ENCODE data around the gene MAP2K5.

The MAP2K5 gene

GRCh38 chr15:67831363-67831762, 288.9 kb downstream of the MAP2K5 start:
- H3K27ac ChIP-seq = peak overlapping the region; percentile 19; the same call in 1 of the 2 replicates
- TF ChIP-seq, protein P1, sequence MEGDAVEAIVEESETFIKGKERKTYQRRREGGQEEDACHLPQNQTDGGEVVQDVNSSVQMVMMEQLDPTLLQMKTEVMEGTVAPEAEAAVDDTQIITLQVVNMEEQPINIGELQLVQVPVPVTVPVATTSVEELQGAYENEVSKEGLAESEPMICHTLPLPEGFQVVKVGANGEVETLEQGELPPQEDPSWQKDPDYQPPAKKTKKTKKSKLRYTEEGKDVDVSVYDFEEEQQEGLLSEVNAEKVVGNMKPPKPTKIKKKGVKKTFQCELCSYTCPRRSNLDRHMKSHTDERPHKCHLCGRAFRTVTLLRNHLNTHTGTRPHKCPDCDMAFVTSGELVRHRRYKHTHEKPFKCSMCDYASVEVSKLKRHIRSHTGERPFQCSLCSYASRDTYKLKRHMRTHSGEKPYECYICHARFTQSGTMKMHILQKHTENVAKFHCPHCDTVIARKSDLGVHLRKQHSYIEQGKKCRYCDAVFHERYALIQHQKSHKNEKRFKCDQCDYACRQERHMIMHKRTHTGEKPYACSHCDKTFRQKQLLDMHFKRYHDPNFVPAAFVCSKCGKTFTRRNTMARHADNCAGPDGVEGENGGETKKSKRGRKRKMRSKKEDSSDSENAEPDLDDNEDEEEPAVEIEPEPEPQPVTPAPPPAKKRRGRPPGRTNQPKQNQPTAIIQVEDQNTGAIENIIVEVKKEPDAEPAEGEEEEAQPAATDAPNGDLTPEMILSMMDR (conservative IDR thresholded peaks at IDR 0.05) = no peak

- H3K27ac ChIP-seq = peak overlapping the region; percentile 19; the same call in 1 of the 2 replicates
- TF ChIP-seq, protein P1 (conservative IDR thresholded peaks at IDR 0.05) = peak; percentile 79
Measured at GRCh38 chr15:67832031-67832551, 289.6 kb downstream of the MAP2K5 start.

DNA sequence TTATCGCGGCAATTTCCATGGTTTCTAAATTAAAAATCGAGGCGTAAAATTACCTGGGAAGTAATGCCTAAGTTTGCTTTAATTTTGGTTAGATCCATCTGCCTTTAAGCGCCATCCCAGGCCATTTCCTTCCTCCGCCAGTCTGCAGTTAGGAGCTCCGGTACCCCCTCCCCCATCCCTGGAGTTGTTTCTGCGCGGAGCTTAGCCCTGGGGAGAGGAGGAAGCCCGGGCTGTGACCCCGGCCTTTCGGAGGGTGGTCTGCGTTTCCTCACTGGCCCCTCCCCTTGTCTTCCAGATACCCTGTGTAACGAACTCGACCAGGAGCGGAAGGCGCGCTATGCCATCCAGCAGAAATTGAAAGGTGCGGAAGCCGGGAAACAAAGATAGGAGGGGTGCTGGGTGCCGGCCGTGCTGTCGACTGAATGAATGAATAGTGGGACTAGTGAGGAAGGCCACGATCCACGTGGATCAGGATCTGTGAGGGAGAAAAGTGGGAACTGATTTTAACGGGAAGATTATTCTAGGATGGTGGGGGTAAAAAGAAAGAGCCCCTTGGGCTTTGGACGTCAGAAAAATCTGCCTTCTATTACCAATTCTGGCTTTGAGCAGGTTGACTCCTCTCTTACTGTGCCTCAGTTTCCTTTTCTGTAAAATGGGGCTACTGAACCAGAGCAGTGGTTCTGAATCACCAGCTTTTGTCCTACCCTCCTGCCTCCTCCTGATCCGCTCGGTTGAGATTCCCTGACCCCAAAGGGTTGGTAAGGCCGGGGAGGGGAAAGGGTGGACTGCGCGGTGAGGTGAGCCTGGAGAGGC, 290.6 kb downstream of the MAP2K5 start:
- H3K27ac ChIP-seq = peak overlapping the region; percentile 33; the same call in 1 of the 2 replicates
- TF ChIP-seq, protein P1 (conservative IDR thresholded peaks at IDR 0.05) = no peak

DNA sequence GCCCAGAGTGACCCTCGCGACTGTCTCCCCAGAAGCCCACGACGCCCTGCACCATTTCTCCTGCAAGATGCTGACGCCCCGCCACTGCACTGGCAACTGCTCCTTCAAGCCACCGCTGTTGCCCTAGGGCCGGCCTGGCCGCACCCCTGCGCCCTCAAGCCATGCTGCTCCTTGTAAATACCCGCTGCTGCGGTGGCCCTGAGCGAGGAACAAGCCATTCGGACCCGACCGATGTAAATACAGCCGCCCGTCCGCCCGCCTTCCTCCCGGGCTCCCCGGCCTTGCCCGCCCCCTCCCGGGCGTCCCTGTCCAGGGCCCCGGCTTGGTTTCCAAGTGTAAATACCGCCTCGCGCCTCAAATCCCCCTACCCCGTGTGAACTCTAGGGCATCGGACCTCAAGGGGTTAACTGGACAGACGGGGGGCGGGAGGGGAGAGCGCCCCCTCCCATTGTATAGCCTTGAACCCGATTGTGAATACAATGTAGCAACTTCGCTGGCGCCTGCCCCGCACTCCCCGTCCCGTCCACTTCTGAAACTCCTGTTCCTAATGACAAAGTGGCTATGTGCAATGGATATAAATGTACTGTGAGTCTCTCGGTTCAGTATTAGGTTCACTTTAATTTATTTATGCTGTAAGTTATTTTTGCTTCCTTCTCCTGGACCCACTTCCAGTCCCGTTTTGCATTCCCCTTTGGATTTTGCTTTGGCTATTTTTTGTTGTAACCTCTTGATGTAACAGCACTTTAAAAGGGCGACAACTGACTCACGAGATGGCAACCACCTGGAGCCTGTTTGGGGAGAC, 291.4 kb downstream of the MAP2K5 start:
- TF ChIP-seq, protein P1 (conservative IDR thresholded peaks at IDR 0.05) = peak; percentile 84
- peak overlapping the region; percentile 33; the same call in 1 of the 2 replicates for H3K27ac ChIP-seq

DNA sequence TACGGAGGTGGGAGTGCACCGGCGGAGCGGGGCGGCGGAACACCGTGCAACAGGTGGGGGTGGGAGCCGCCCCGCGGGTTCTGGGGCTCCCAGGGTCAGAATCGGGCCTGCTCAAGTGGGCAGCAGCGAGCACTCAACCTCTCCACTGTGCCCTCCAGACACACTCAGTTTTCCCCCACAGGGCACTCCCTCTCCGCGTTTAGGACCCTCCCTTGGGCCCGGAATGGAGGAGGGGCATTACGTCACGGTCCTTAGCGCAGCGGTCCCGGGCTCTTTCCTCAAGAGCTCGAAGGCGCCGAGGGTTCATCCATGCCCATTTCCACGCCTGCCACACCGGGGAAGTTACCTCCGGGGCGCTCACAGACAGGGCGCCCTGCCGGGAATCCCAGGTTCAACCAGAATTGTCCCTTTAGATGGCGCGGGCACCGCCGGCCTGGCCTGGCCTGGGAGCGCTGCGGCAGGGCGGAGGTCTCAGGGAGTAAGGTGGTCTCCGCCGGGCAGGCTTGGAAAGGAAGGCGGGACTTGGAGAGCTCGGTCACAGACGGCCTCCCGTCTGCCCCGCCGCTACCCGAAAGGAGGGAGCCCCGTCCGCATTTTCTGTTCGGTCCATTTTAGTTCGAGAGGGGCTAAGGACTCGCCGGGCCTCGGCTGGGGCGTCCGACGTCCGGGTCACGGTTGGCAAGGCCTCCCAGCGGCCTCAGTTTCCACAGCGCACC, 292.2 kb downstream of the MAP2K5 start:
- H3K27ac ChIP-seq = no peak overlapping the region
- TF ChIP-seq, protein P1 (conservative IDR thresholded peaks at IDR 0.05) = no peak

DNA sequence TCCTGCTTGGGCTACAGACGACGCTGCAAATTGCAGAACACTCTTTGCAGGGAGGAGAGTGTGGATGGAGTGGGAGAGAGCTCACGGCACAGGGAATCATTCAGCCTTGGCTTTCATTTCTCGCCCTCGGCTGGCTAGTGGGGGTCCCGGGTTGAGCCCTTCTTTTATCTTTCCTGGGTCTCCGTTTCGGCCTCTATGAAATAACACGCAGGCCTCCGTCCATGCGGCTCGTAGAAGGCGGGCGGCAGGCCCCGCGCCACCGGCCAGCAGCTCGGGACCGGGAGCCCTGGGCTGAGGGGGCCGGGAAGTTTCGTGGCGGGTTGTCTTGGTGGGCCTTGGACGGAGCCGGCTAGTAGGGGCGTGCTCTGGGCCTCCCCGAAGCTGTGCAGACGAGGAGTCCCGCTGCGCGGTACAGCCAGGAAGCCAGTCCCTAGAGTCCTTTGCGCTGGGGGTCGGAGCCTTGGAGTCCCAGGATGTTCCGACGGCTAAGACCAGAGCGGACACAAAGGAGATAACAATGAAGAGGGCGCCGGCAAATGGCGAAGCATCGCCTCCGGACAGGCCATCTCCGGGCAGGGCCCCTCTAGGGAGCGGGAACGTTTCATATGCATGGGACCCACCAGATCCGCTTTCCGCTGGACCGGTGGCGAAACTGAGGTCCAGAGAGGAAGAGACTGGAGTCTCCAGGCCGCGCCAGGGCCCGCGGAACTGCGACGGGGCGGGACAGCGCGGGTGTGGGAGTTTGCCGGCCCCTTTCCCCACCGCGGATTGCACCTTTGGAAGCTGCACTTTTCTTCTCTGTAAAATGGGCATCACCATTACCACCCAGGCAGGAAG, 293.0 kb downstream of the MAP2K5 start:
- no peak overlapping the region; the same call in 1 of the 2 replicates for H3K27ac ChIP-seq
- TF ChIP-seq, protein P1 (conservative IDR thresholded peaks at IDR 0.05) = no peak
